Loucy (cell line): ENCODE data around the gene SASH3.

ENCODE experiments used
- CTCF ChIP-seq: fragments of 200-600 bp; sonication (generic); conservative IDR thresholded peaks from 2 replicates; pipeline ENCODE4 v1.5.1; 2014; ENCODE audit warnings: mild to moderate bottlenecking, antibody characterized with exemption, low read length
- EZH2phosphoT487 ChIP-seq: fragments of 200-600 bp; IDR thresholded peaks from 2 replicates; pipeline ENCODE4 v1.6.1; 2018; ENCODE audit warnings: antibody characterized with exemption, mild to moderate bottlenecking, moderate library complexity, borderline replicate concordance

GRCh38 chrX:129783291-129783713, 3.6 kb downstream of the SASH3 start:
- TF ChIP-seq CTCF (no peak), EZH2phosphoT487 (no peak)
